22Rv1 (cell line): ENCODE data around the gene PTPRM.

Experiments used
- CTCF ChIP-seq: fragments of 450-650 bp; IDR thresholded peaks from 2 replicates; pipeline ENCODE4 v1.5.1; 2017; ENCODE audit warnings: mild to moderate bottlenecking
- ZFX ChIP-seq: fragments of 450-650 bp; IDR thresholded peaks from 2 replicates; pipeline ENCODE4 v1.6.1; 2017; ENCODE audit warnings: antibody characterized with exemption, borderline replicate concordance

GRCh38 chr18:7590826-7591560 lies 23.9 kb downstream of the PTPRM start:
- TF ChIP-seq CTCF (no peak), ZFX (no peak)
